HPDE6-E6E7 (cell line): Measurements from ENCODE around the gene MED16.
"Not testable (repeated sequence)": the region's sequence is repeated elsewhere in the genome, so short reads cannot be mapped to it uniquely, and the experiment has no call there.

Experiments
- DNase-seq: peaks from one replicate; pipeline ENCODE4 v3.0.0; 2011; ENCODE audit warnings: missing footprints; ENCODE audit errors: extremely low spot score

The MED16 gene

DNA sequence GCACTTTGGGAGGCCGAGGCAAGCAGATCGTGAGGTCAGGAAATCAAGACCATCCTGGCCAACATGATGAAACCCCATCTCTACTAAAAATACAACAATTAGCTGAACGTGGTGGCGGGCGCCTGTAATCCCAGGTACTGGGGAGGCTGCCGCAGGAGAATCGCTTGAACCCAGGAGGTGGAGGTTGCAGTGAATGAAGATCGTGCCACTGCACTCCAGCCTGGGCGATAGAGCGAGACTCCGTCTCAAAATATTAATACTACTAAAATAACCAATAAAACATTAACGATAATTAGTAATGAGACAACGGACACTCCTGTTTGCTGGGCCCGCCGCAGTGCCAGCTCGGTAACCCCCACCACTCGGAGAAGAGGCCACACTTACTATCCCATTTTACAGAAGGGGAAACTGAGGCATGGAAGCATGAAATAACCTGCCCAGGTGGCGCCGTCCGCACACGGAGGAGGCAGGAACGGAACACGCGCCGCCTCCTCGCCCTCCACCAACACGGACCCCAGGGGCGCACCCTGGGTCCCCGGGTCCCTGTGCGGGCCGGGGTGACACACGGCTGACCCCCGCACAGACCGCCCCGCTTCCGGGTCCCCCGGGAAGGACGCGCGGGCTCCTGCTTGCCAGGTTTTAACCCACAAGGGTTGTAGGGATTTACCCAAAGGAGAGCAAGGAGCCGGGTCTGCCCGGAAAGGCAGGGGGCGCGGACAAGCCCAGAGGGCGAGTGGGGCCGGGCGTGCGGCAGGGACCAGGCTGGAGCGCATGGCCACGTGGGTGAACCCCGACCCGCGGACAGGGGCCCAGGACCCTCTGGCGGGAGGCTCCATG is 18.4 kb upstream of the MED16 start:
- no peak for DNase-seq

- DNase-seq = no peak
These were observed 14.3 kb upstream of the MED16 start for GRCh38 chr19:907183-907853.

DNA sequence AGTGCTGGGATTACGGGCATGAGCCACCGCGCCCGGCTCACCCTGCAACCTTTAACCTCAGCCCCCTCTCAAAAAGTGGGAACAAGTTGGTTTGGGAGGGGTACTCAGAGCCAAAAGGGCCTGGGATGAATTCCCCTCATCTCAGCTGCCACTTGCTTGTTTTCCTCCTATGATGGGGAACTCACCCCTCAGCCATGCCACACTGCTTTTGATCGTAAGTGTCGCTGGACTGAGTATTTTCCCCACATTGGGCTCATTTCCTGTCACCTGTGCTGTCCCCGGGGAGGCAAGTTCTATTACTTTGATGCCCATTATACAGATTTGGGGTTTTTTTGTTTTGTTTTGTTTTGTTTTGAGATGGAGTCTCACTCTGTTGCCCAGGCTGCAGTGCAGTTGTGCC is 13.5 kb upstream of the MED16 start:
- DNase-seq = no peak

DNA sequence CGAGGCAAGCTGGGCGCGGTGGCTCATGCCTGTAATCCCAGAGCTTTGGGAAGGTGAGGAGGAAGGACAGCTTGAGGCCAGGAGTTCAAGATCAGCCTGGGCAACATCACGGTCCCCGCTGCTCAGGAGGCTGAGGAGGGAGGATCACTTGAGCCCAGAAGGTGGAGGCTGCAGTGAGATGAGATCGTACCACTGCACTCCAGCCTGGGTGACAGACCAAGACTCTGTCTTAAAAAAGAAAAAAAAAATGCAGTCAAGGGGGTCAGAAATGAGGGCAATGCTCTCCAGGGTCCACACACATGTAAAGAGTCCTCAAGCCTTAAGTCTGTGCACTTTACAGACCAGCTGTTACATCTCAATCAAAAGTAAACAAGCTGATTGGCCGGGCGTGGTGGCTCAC is 11.6 kb upstream of the MED16 start:
- DNase-seq = no peak

DNA sequence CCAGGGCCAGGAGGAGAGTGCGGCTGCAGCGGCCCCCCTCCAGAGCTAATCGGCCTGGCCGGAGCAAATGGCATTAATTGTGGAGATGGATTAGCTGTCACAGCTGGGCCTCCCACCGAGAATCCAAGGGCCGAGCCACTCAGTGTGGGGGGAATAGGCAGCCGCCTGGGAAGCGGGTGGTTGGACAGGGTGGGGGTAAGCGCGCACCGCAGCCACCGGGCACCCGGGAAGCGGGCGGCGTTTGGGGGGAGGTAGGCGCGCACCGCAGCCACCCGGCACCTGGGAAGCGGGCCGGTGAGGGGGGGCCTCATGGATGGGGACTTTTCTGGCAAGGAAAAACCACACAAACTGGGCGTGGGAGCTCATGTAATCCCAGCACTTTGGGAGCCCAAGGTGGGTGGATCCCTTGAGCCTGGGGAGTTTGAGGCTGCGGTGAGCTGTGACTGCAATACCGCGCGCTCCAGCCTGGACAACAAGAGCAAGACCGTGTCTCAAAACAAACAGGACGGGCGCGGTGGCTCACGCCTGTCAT is 10.3 kb upstream of the MED16 start:
- no peak for DNase-seq

DNA sequence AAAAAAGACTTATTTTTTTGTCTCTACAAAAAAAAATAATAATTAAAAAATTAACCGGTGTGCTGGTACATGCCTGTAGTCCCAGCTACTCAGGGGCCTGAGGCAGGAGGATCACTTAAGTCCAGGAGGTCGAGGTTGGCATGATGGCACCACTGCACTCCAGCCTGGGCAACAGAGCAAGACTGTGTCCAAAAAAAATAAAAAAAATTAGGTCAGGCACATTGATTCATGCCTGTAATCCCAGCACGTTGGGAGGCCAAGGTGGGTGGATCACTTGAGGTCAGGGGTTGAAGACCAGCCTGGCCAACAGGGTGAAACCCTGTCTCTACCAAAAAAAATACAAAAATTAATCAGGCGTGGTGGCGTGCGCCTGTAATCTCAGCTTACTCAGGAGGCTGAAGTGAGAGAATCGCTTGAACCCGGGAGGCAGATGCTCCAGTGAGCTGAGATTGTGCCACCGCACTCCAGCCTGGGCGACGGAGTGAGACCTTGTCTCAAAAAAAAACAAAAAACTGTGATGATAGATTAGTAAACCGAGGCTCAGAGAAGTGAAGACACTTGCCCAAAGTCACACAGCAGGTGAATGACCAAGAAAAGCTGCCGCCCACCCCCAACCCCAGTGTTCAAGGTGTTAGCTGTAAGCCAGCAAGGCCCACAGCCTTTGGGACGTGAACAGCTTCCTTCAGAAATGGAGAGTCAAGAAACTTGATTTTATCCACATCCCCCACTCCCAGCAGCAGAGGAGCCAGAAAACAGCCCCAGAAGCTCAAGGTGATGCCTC is 9.6 kb upstream of the MED16 start:
- no peak for DNase-seq

GRCh38 chr19:902093-902370 is 9.0 kb upstream of the MED16 start:
- DNase-seq = no peak

DNA sequence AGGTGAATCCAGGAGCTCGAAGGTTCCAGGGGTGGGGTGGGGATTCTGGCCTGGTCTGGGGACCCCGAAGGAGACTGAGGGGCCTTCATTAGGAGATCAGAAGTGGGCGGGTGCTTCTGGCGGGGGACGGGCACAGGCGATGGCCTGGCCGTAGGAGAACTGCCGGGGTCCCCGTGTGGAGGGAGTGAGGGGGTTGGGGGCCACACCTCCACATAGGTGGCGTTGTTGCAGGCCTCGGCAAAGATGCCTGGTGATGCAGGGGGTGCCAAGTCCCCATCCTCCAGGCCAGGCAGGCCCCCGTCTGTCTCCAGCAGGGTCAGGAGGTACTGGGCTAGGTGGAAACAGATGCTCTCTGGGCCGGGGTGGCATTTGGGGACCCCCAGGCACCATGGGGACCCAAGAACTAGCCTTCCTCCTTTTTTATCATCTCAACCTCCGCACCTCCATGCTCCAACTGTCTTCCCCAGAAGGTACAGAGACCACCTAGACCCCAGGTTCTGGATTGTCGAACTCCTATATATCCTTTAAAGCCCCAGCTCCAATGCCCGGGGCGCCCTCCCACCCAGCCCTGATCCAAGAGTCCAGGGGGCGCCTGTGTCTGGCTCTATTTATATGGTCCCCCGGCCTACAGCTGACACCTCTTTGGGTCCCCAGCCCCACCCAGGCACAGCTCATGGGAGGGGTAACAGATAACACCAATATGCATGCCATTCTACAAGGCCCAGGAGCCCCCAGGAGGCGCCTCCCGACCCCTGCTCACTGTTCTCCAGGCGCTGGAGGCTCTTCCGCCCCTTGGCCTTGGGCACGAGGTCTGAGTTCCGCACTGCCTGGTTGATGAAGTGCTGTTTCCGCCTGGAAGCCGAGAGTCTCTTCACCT is 8.5 kb upstream of the MED16 start:
- DNase-seq = no peak

DNA sequence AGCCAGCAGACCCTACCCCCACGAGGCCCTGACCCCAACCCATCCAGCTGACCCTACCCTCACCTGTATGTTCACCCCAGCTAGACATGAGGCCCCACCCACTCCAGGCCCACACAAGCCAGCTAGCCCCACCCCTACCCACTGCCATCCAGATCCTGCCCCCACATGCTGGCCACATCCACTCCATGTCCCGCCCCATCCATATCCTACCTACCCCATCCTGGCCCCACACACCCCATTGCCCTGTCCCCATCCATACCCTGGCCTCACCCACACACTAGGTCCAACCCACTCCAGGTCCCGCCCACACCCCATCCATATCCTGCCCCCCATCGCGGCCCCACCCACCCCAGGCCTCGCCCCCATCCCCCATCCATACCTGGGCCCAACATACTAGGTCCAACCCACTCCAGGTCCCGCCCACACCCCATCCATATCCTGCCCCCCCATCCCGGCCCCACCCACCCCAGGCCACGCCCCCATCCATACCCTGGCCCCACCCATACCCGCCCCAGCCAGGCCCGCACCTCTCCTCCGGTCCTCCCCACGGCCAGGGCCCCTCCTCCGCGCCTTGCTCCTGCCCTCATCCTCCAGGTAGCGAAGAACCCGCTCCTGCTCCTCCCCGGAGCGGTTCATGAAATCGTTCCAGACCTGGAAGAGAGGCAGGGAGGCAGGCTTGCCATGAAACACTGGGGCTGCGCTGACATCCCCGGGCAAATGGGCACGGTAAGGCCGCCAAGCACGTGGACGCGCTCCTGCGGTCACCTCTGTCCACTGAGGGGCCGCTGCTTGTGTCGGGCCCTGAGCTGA is 7.5 kb upstream of the MED16 start:
- DNase-seq = no peak

GRCh38 chr19:900043-900301 is 7.0 kb upstream of the MED16 start:
- DNase-seq = no peak

DNA sequence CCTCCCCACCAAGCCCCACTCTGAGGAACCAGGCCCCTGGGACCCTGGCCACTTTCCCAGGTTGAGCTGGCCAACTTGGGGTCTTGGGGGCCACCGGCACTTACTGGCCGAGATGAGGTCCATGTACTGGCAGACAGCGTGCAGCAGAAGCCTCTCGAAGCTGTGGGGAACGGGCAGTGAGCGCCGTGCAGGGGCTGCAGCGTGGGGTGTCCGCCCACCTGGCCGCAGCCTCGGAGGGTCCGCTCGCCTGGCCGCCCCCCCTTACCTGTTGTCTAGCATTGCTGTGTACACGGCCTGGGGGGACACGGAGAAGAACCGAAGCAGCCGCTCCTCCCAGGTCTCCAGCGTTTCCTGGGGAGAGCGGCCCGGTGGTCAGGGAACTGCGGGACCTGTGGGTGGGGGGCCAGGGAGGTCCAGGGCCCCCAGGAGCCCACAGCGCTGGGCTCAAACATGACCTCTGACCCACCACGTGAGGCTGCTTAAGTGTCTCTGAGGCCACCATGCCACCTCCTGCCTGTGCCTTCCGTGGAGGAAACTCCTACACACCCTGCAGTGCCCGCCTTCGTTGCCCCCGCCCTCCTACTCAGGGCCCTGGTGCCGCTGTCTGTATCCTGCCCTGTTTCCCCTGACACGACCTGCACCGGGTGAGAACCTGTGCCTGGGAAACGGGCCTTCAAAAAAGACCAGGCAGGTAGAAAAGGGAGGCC is 6.5 kb upstream of the MED16 start:
- no peak for DNase-seq

DNA sequence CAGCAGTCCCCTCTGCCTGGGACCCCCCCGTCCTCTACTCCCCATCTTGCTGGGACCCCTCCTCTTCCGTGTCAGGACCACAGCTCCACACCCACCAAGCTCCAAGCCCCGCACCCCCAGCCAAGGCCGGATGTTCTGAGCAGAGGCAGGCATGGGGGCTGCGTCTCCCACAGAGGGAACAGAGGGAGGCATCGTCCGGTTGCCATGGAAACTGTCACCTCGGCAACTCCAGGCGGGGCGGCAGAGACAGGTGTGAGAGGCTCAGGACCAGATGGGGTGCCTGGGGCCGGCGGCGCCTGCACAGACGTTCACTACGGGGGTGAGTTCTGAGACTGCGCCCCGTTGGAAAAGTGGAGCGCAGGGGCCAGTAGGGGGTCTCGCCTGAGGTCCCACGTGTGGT is 5.7 kb upstream of the MED16 start:
- no peak for DNase-seq

GRCh38 chr19:897442-898039 is 4.6 kb upstream of the MED16 start:
- DNase-seq = no peak

GRCh38 chr19:896999-897398 is 4.0 kb upstream of the MED16 start:
- no peak for DNase-seq

GRCh38 chr19:896434-896833 is 3.4 kb upstream of the MED16 start:
- DNase-seq = no peak

GRCh38 chr19:892243-892893 is 619 bp downstream of the MED16 start:
- no peak for DNase-seq

- DNase-seq = not testable (repeated sequence)
These were observed 1.4 kb downstream of the MED16 start for GRCh38 chr19:891421-892200.

DNA sequence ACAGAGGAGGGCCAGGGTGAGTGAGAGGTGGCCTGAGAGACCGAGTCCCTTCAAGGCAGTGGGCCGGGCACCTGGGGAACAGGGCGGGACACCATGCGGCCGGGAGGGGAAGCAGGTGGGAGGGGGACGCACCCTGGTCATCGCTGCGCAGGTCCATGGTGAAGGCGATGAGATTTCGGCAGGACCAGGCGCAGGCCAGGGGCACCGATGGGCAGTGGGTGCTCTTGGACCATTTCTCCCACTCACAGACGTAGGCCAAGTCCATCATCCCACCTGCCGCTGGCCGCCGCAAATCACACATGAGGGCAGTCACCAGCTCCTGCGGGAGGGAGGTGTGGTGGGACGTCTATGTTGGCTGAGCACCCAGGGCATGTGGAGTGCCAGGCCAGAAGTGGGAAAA is 2.2 kb downstream of the MED16 start:
- DNase-seq = no peak
